HG03378 (cell line): ENCODE data around the gene FAM32A.

Experiments used
- ATAC-seq: cut with Tn5 transposase; IDR thresholded peaks from one replicate; pipeline ENCODE4 v1.9.1; 2021; ENCODE audit warnings: mild to moderate bottlenecking, moderate library complexity; ENCODE audit not compliant: unreplicated experiment

FAM32A gene

GRCh38 chr19:16201011-16201391, 15.8 kb downstream of the FAM32A start:
- no peak for ATAC-seq

GRCh38 chr19:16202320-16203255, 17.4 kb downstream of the FAM32A start:
- ATAC-seq, result no peak

GRCh38 chr19:16203256-16204004, 18.2 kb downstream of the FAM32A start:
- no peak for ATAC-seq

DNA sequence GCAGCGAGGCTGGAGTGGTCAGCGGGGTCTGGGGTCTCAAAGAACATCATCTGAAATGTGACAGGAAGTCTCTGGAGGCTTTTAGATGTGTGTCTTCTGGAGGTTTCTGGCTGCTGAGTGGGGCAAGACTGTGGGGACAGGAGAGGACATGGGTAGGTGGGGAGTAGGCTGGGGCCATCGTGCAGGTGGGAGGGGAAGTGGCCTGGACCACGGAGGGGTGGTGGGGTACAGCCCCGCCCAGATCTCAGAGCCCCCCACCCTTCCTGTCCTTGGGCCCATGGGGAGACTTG, 18.7 kb downstream of the FAM32A start:
- no peak for ATAC-seq

DNA sequence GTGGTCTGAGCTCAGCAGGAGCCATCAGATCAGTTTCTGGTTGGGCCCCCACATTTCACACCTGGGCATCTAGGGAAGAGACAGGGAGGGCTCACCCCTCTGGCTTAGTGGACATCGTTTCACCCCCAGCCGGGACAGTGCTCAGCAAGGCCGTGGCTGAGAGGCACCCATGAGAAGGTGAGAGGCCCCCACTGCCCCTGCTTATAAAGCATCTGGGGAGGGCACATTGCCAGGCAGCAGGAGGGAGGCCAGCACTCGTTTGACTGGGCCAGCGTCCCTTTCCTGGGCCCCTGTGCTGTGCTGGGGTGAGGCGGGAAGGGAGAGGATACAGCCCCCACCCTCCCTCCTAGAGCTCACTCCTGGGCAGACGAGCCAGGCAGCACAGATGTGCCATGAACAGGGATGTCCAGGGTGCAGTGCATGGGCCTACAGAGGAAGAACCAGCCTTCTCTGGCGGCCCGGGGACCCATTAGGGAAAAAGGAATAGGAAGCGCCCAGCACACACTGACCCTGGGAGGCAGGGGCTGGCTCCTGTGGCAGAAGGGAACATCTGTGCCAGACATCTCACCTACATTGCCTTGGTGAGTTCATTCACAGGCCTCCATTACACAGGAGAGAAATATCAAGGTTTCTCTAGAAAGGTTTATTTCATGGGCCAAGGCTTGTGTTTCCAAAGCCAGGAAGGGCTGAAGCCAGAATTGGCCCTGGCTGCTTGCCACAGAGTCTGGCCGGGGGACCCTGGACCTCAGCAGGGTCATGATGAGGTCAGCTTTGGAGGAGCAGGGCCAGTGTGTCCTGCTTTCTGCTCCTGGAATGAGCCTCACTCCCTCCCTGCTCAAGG, 20.2 kb downstream of the FAM32A start:
- ATAC-seq, result no peak

GRCh38 chr19:16206046-16206605, 20.9 kb downstream of the FAM32A start:
- ATAC-seq, result no peak

DNA sequence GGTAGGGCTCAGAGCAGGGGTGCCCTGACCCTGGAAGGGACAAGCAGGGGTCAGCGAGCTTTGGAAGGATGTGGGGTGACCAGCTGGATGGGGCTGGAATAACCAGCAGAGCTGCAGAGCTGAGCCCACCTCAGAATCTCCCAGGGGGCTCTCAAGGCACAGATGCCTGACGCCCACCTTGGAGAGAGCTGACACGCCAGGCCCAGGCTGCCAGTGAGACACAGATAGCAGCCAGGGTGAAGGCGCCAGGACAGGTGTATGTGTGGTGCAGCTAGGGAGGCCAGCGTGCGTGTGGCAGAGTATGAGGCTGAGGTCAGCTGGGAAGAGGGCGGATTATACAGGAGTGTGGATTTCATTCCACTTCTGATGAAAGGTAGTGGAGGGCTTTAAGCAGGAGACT, 21.4 kb downstream of the FAM32A start:
- no peak for ATAC-seq

DNA sequence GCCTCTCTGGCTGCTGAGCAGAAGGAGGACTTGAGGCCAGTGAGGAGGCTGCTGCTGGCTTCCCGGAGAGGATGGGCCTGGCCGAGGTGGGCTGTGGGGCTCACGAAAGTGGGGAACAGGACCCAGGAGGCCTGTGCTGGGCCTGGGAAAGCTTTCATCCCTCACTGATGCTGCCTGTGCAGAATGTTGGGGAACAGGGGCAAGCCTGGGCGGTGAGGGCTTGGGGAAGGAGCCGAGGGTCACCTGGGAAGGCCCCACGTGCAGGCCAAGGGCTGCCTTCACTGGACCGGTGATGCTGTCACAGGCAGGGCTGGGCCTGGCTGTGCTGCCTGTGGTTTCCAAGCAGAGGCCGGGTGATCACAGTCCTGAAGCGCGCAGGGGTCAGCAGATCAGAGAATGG, 21.9 kb downstream of the FAM32A start:
- ATAC-seq, result no peak

DNA sequence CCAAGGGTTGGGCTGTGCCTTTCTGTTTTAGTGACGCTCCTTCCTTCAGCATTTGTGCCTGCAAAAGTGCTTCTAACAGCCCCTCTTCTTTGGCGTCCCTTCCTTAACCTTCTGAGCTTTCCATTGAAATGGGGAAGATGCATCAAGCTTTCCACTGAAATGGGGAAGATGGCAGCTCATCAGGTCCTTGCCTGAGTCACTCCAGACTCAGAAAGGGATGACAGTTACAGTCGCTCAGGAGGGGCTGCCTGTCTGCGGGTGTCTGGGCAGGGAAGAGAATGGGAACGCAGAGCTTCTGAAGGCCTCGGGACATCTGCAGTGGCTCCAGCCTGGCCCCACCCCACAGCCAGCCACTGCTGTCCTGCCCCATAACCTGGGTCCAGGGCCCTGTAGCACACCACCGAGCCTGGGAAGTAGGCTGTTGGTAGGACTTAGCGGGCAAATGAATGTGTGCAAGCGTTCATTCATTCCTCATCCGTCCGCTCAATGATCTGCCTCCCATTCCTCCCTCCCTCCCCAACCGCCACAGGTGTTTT, 22.3 kb downstream of the FAM32A start:
- ATAC-seq, result no peak

- ATAC-seq, result no peak
Measured at GRCh38 chr19:16208064-16208759, 23.0 kb downstream of the FAM32A start.

DNA sequence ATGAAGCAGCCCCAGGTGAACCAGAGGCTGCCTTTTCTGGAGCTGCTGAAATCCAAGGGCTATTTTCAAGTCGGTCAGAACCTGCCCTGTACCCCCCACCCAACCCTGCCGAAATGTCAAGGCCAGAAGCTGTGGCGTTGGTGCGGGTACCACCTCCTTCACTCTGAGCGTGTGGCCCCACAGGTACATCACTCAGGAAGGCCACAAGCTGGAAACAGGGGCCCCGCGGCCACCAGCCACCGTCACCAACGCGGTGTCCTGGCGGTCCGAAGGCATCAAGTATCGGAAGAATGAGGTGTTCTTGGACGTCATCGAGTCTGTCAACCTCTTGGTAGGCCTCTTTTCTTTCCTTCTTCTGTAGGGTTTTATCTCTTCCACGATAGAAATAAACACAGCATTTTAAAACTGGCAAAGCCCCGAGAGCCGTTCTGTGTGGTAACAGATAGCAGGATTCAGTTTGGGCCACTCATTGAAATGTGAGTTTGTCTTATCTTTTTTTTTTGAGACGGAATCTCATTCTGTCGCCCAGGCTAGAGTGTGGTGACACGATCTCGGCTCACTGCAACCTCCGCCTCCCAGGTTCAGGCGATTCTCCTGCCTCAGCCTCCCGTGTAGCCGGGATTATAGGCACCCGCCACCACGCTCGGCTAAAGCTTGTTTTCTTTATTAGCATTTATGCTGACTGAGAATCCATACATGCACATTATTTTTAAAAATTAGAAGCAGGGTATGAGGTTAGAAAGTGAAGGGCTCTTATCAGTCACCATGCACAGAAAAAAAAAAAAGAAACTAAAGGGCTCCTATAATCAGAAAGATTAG, 23.8 kb downstream of the FAM32A start:
- ATAC-seq, result no peak

- no peak for ATAC-seq
Measured at GRCh38 chr19:16210168-16210567, 25.0 kb downstream of the FAM32A start.

- ATAC-seq, result no peak
Measured at GRCh38 chr19:16213076-16213475, 27.9 kb downstream of the FAM32A start.

DNA sequence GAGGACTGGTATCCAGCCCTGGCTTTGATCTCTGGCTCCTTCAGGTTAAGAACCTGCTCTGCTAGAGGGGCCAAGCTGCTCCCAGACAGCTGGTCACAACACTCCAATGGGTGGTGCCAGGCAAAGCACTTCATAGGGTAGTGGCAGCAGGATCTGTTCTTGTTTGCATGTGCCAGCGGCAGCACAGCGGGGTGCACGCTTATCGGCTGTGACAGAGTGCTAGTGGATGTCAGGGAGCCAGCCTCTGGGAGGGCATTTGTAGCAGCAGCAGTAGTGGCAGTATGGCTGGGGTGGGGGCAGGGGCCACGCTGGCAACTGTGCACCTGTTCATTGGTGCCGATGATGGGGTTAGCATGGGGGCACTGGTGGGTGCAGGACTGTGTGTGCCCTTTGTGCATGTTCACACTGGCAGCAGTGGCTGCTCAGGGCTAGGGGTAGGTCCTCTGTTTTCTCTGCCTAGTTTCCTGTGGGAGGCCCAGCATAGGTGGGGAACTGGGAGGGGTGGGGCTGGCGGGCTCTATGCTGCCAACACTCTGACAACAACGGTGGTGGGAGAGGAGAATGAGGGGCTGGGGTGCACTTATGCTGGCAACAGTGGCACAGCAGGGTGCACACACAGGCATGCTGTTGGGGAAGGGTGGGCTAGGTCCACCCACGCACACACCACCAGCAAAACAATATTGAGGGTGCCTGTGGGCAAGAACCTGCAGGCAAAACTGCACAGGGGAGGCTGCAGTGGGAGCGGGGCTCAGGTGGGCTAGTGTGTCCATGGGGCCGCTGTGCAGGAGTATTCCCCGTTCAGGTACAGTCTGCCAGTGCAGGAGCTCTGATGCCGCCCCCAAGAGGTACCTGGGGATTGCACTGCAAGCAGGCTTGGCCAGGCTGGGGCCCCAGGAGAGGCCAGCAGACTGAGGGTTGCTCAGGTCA, 31.8 kb downstream of the FAM32A start:
- no peak for ATAC-seq

DNA sequence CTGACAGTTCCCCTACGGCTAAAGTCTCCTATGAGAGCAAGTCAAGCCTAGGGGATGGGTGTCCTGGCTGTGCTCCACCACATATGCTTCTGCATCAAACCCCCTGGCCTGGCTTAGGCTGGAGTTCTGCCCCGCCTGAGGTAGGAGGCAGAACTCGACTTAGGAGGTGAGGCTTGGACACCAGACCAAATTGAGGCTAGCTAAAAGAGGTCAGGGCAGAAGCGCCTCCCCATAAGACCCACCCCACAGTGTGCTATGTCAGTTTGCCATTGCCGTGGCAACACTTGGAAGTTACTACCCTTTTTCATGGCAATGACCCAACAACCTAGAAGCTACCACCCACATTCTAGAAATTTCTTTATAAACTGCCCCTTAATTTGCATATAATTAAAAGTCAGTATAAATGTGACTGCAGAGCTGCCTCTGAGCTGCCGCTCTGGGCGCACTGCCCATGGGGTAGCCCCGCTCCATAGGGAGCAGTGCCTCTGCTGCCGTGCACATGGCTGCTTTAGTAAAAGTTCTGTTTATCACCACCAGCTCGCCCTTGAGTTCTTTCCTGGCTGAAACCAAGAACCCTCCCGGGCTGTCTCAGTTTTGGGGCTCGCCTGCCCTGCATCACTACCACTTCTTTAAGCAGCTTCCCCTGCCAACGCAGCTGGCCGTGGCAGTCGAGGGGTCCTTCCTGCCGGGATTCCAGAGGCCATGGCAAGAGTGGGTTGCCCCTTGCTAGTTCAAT, 32.7 kb downstream of the FAM32A start:
- ATAC-seq, result no peak

GRCh38 chr19:16218851-16219250, 33.6 kb downstream of the FAM32A start:
- ATAC-seq, result no peak

GRCh38 chr19:16222806-16223205, 37.6 kb downstream of the FAM32A start:
- no peak for ATAC-seq

DNA sequence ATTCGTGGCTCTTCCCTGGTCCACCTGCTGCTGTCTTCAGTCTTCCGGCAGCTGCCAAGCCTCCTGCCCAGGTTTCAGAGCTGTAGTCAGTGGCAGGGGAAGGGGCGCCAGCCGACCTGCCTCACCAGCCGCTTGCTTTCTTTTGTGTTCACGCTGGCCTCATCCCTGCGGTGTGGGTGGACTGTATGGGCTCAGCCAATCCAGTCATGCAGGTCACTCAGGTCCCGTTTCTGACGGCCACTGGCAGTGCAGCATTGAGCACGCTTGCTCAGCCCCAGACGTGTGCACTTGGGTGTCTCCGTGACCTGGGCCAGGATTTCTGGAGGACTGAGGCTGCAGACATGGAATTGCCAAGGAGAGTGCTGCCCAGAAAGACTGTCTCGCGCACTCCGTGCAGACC, 38.5 kb downstream of the FAM32A start:
- ATAC-seq, result no peak
